A549 (cell line): ENCODE results near the gene PDXP.

Experiments
- CTCF ChIP-seq: fragments of >200 bp; sonication (Bioruptor Twin); formaldehyde crosslinking; IDR thresholded peaks from 3 replicates; pipeline ENCODE4 v1.5.1; 2016
- EP300 ChIP-seq, 2 experiments: fragments of >200 bp; sonication (Bioruptor Twin); formaldehyde crosslinking; IDR thresholded peaks; 2 replicates in 1 of 2; 3 replicates in 1 of 2; pipeline ENCODE4 v1.6.1; 2016 to 2017
- ESRRA ChIP-seq: fragments of 150-350 bp; IDR thresholded peaks from 2 replicates; pipeline ENCODE4 v1.6.1; 2014; ENCODE audit warnings: mild to moderate bottlenecking, low read length, borderline replicate concordance
- GATA3 ChIP-seq: IDR thresholded peaks from 2 replicates; pipeline ENCODE4 v1.6.1; 2012; ENCODE audit warnings: borderline replicate concordance
- MAFK ChIP-seq: fragments of 450-650 bp; IDR thresholded peaks from 2 replicates; pipeline ENCODE4 v1.6.1; 2014; ENCODE audit not compliant: partially characterized antibody
- POLR2A ChIP-seq: IDR thresholded peaks from 2 replicates; pipeline ENCODE4 v1.6.1; 2012; ENCODE audit warnings: mild to moderate bottlenecking, low read length
- POLR2AphosphoS2 ChIP-seq: conservative IDR thresholded peaks from 2 replicates; pipeline ENCODE4 v1.6.1; 2012; ENCODE audit warnings: low read length, improper control_type of control experiment, inconsistent platforms
- RFX5 ChIP-seq: fragments of 450-650 bp; IDR thresholded peaks from 2 replicates; pipeline ENCODE4 v1.7.1; 2014; ENCODE audit warnings: antibody characterized with exemption, mild to moderate bottlenecking, moderate library complexity
- USF2 ChIP-seq: fragments of 450-650 bp; IDR thresholded peaks from 2 replicates; pipeline ENCODE4 v1.6.1; 2014; ENCODE audit warnings: antibody characterized with exemption

GRCh38 chr22:37609240-37610152, 49.0 kb upstream of the PDXP start:
- TF ChIP-seq CTCF (no peak), USF2 (no peak), EP300 (IDR thresholded peaks at IDR 0.05) (no peak), GATA3 (no peak), RFX5 (no peak), POLR2AphosphoS2 (no peak), POLR2A (no peak), ESRRA (no peak), MAFK (no peak)
